ENCODE data around the gene NARS2.

NARS2 gene

GRCh38 chr11:78547931-78548705 is 26.5 kb downstream of the NARS2 start:
- H3K4me1 ChIP-seq (ENCODE audit: control insufficient read depth, insufficient read depth, low read length), result peaks cover 6% of the 10 kb centered on the region; the same call in 1 of the 2 replicates
- no peak overlapping the region for H3K27ac ChIP-seq (ENCODE audit: low read length)
- no peak overlapping the region for H3K4me3 ChIP-seq (ENCODE audit: low read length)
- H3K9me3 ChIP-seq (ENCODE audit: control insufficient read depth, insufficient read depth, low read length), result no peaks in the 10 kb centered on the region
- H3K36me3 ChIP-seq (ENCODE audit: control insufficient read depth, insufficient read depth, low read length), result no peaks in the 10 kb centered on the region
- no peaks in the 10 kb centered on the region for H3K27me3 ChIP-seq (ENCODE audit: control insufficient read depth, insufficient read depth, low read length)
- WGBS (ENCODE audit: insufficient coverage, insufficient read length), result no CpG with 5 or more reads among the region's 8 CpGs
- no peak for DNase-seq (ENCODE audit: low read depth, low spot score)

- H3K27me3 ChIP-seq (ENCODE audit: control insufficient read depth, insufficient read depth, low read length), result no peaks in the 10 kb centered on the region
- WGBS (ENCODE audit: insufficient coverage, insufficient read length), result no CpG with 5 or more reads among the region's 2 CpGs
- H3K27ac ChIP-seq (ENCODE audit: low read length), result no peak overlapping the region
- DNase-seq (ENCODE audit: low read depth, low spot score), result no peak
- no peaks in the 10 kb centered on the region for H3K36me3 ChIP-seq (ENCODE audit: control insufficient read depth, insufficient read depth, low read length)
- no peaks in the 10 kb centered on the region for H3K4me1 ChIP-seq (ENCODE audit: control insufficient read depth, insufficient read depth, low read length)
- H3K4me3 ChIP-seq (ENCODE audit: low read length), result no peak overlapping the region
- H3K9me3 ChIP-seq (ENCODE audit: control insufficient read depth, insufficient read depth, low read length), result no peaks in the 10 kb centered on the region
These were observed 32.7 kb downstream of the NARS2 start for GRCh38 chr11:78542007-78542406.

GRCh38 chr11:78541537-78541936 is 33.1 kb downstream of the NARS2 start:
- no peaks in the 10 kb centered on the region for H3K4me1 ChIP-seq (ENCODE audit: control insufficient read depth, insufficient read depth, low read length)
- H3K4me3 ChIP-seq (ENCODE audit: low read length), result no peak overlapping the region
- no peaks in the 10 kb centered on the region for H3K9me3 ChIP-seq (ENCODE audit: control insufficient read depth, insufficient read depth, low read length)
- WGBS (ENCODE audit: insufficient coverage, insufficient read length), result no CpG with 5 or more reads among the region's 3 CpGs
- H3K36me3 ChIP-seq (ENCODE audit: control insufficient read depth, insufficient read depth, low read length), result no peaks in the 10 kb centered on the region
- no peak overlapping the region for H3K27ac ChIP-seq (ENCODE audit: low read length)
- no peaks in the 10 kb centered on the region for H3K27me3 ChIP-seq (ENCODE audit: control insufficient read depth, insufficient read depth, low read length)
- DNase-seq (ENCODE audit: low read depth, low spot score), result no peak

DNA sequence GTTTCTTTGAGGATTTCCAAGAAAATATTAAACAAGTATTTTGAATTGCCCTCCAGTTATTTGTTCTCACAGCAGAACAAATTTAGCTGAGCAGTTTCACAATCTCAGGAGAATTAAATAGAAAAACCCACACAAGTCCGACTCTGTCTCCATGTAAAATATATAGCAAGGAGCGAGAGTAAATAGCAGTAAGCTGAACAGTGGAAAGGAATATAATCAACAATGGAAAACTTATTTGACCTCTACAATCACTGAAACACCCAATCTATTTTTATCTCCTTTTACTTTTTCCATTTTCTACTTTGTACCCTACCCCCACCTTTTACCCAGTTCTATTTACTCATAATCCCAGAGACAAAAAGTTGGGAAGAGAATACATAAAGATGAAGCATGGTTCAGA is 34.4 kb downstream of the NARS2 start:
- no peaks in the 10 kb centered on the region for H3K36me3 ChIP-seq (ENCODE audit: control insufficient read depth, insufficient read depth, low read length)
- WGBS (ENCODE audit: insufficient coverage, insufficient read length), result no CpG with 5 or more reads among the region's 2 CpGs
- H3K4me3 ChIP-seq (ENCODE audit: low read length), result no peak overlapping the region
- no peaks in the 10 kb centered on the region for H3K9me3 ChIP-seq (ENCODE audit: control insufficient read depth, insufficient read depth, low read length)
- no peaks in the 10 kb centered on the region for H3K4me1 ChIP-seq (ENCODE audit: control insufficient read depth, insufficient read depth, low read length)
- H3K27me3 ChIP-seq (ENCODE audit: control insufficient read depth, insufficient read depth, low read length), result no peaks in the 10 kb centered on the region
- DNase-seq (ENCODE audit: low read depth, low spot score), result no peak
- H3K27ac ChIP-seq (ENCODE audit: low read length), result no peak overlapping the region

DNA sequence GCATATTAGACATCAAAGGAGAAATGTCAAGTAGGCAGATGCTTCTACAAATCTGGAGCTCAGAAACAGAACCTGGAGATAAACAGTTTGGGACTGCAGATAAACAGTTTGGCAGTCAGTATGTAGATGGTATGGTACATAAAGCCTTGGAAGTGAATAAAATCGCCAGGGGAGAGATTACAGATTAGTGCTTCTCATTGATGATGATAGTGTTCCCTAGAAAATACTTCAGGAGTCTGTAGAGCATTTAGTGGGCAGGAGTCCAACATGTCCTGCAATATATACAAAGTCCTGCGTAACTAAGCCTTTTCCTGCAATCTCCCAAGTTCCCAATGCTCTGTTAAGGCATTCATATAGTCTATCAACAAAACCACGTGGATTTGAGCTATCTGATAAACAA is 35.2 kb downstream of the NARS2 start:
- H3K4me3 ChIP-seq (ENCODE audit: low read length), result no peak overlapping the region
- no peak for DNase-seq (ENCODE audit: low read depth, low spot score)
- H3K27ac ChIP-seq (ENCODE audit: low read length), result no peak overlapping the region
- H3K4me1 ChIP-seq (ENCODE audit: control insufficient read depth, insufficient read depth, low read length), result no peaks in the 10 kb centered on the region
- H3K27me3 ChIP-seq (ENCODE audit: control insufficient read depth, insufficient read depth, low read length), result no peaks in the 10 kb centered on the region
- H3K9me3 ChIP-seq (ENCODE audit: control insufficient read depth, insufficient read depth, low read length), result no peaks in the 10 kb centered on the region
- WGBS (ENCODE audit: insufficient coverage, insufficient read length), result no CpG with 5 or more reads among the region's 3 CpGs
- no peaks in the 10 kb centered on the region for H3K36me3 ChIP-seq (ENCODE audit: control insufficient read depth, insufficient read depth, low read length)

DNA sequence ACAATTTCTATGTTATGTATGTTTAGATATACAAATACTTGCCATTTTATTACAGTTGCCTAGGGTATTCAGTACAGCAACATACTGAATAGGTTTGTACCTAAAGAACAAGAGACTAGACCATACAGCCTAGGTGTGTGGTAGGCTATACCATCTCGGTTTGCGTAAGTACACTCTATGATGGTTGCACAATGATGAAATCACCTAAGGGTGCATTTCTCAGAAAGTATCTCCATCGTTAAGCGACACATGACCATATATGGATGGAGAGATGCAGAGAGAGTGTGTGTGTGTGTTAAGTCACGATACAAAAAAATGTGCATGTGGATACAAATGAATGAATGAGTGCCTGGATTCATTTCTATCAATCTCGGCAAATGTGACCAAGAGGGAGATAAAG is 37.7 kb downstream of the NARS2 start:
- Histone ChIP-seq H3K9me3 (ENCODE audit: control insufficient read depth, insufficient read depth, low read length) (no peaks in the 10 kb centered on the region), H3K4me1 (ENCODE audit: control insufficient read depth, insufficient read depth, low read length) (no peaks in the 10 kb centered on the region), H3K4me3 (ENCODE audit: low read length) (no peak overlapping the region), H3K27me3 (ENCODE audit: control insufficient read depth, insufficient read depth, low read length) (no peaks in the 10 kb centered on the region), H3K36me3 (ENCODE audit: control insufficient read depth, insufficient read depth, low read length) (no peaks in the 10 kb centered on the region), H3K27ac (ENCODE audit: low read length) (no peak overlapping the region)
- DNase-seq (ENCODE audit: low read depth, low spot score), result no peak
- no CpG with 5 or more reads among the region's 6 CpGs for WGBS (ENCODE audit: insufficient coverage, insufficient read length)

DNA sequence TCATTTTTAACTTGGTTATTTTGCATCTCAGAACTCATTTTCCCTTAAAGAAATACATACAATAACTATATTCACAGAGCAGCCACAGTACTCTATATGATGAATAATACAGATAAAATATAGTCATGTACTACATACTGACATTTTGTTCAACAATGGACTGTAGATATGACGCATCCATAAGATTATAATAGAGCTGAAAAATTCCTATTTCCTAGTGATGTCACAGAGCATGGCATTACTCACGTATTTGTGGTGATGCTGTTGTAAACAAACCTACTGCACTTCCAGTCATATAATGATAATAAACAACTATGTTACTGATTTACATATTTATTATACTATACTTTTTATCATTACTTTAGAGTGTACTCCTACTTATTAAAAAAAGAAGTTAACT is 38.7 kb downstream of the NARS2 start:
- Histone ChIP-seq H3K27me3 (ENCODE audit: control insufficient read depth, insufficient read depth, low read length) (no peaks in the 10 kb centered on the region), H3K36me3 (ENCODE audit: control insufficient read depth, insufficient read depth, low read length) (no peaks in the 10 kb centered on the region), H3K9me3 (ENCODE audit: control insufficient read depth, insufficient read depth, low read length) (no peaks in the 10 kb centered on the region), H3K4me1 (ENCODE audit: control insufficient read depth, insufficient read depth, low read length) (no peaks in the 10 kb centered on the region), H3K27ac (ENCODE audit: low read length) (no peak overlapping the region), H3K4me3 (ENCODE audit: low read length) (no peak overlapping the region)
- WGBS (ENCODE audit: insufficient coverage, insufficient read length), result no CpG with 5 or more reads among the region's 2 CpGs
- DNase-seq (ENCODE audit: low read depth, low spot score), result no peak

DNA sequence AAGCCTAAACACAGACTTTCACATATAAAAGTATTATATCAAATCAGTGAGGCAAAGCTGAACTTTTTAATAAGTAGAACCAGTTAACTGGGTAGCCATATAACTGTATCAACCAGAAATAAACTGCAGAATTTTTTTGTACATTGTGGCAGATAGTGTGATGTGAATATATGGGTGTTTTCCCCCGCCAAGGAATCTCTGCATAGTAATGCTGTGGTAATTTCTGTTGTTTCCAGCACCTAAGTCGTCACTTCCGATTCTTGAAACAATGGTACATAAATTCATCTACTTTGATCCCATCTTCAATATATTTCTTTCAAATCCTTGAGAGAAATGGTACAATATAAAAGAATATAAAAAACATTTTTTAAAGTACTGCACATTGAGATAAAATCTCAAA is 39.6 kb downstream of the NARS2 start:
- Histone ChIP-seq H3K4me3 (ENCODE audit: low read length) (no peak overlapping the region), H3K36me3 (ENCODE audit: control insufficient read depth, insufficient read depth, low read length) (no peaks in the 10 kb centered on the region), H3K4me1 (ENCODE audit: control insufficient read depth, insufficient read depth, low read length) (no peaks in the 10 kb centered on the region), H3K27ac (ENCODE audit: low read length) (no peak overlapping the region), H3K27me3 (ENCODE audit: control insufficient read depth, insufficient read depth, low read length) (no peaks in the 10 kb centered on the region), H3K9me3 (ENCODE audit: control insufficient read depth, insufficient read depth, low read length) (no peaks in the 10 kb centered on the region)
- no peak for DNase-seq (ENCODE audit: low read depth, low spot score)
- WGBS (ENCODE audit: insufficient coverage, insufficient read length), result no CpG with 5 or more reads among the region's 3 CpGs

GRCh38 chr11:78533399-78533798 is 41.3 kb downstream of the NARS2 start:
- no peaks in the 10 kb centered on the region for H3K27me3 ChIP-seq (ENCODE audit: control insufficient read depth, insufficient read depth, low read length)
- H3K4me1 ChIP-seq (ENCODE audit: control insufficient read depth, insufficient read depth, low read length), result no peaks in the 10 kb centered on the region
- H3K4me3 ChIP-seq (ENCODE audit: low read length), result no peak overlapping the region
- no peaks in the 10 kb centered on the region for H3K36me3 ChIP-seq (ENCODE audit: control insufficient read depth, insufficient read depth, low read length)
- H3K27ac ChIP-seq (ENCODE audit: low read length), result no peak overlapping the region
- H3K9me3 ChIP-seq (ENCODE audit: control insufficient read depth, insufficient read depth, low read length), result no peaks in the 10 kb centered on the region
- no peak for DNase-seq (ENCODE audit: low read depth, low spot score)

DNA sequence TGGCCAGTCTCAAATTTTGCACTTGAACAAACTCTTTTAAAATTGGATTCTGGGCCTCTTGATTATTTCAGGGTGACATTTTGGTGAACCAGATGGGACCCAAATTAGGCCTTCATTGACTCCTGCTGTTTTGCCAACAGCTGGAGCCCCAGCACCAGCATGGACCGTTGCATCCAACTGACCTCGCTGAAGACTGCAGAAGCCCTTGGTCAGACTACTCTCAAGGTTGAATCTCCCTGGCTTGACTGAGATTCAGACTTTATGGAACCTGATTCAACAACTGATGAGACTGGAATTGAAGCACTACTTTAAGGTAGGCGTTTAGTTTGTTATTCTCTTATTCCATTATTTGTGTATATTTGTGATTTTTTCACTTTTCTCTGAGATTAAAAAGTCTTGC is 41.7 kb downstream of the NARS2 start:
- Histone ChIP-seq H3K4me3 (ENCODE audit: low read length) (no peak overlapping the region), H3K9me3 (ENCODE audit: control insufficient read depth, insufficient read depth, low read length) (no peaks in the 10 kb centered on the region), H3K27ac (ENCODE audit: low read length) (no peak overlapping the region), H3K36me3 (ENCODE audit: control insufficient read depth, insufficient read depth, low read length) (no peaks in the 10 kb centered on the region), H3K27me3 (ENCODE audit: control insufficient read depth, insufficient read depth, low read length) (no peaks in the 10 kb centered on the region), H3K4me1 (ENCODE audit: control insufficient read depth, insufficient read depth, low read length) (no peaks in the 10 kb centered on the region)
- no CpG with 5 or more reads among the region's 3 CpGs for WGBS (ENCODE audit: insufficient coverage, insufficient read length)
- DNase-seq (ENCODE audit: low read depth, low spot score), result no peak

DNA sequence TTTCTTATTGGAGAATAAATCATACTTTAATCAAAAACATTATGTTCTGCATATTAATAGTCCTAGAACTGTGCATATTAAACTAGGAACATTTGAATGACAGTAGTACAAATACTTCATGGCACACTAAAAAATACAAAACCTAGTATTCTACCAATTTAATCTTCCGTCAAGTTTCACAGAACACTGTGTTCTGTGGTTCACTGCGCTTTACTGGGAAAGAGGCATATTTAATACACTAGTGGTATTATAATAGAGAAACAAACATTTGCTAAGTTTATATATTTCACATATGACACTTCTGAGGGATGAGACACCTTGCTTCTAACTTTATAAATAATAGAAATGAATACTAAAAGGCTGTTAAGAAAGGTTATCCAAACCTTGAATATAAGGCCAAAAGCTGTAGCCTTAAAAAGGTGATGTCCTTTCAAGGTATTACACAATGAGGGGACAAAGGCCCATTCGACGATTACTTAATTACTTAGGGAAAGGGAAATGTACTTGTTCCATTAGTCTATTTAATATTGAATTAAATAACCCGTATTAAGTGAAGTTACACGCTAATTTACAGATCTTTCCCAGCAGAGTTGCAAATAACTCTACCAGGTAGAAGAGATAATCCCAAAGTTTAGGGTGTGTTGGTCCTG is 48.0 kb downstream of the NARS2 start:
- H3K36me3 ChIP-seq (ENCODE audit: control insufficient read depth, insufficient read depth, low read length), result no peaks in the 10 kb centered on the region
- no peaks in the 10 kb centered on the region for H3K27me3 ChIP-seq (ENCODE audit: control insufficient read depth, insufficient read depth, low read length)
- no peak overlapping the region for H3K4me3 ChIP-seq (ENCODE audit: low read length)
- WGBS (ENCODE audit: insufficient coverage, insufficient read length), result no CpG with 5 or more reads among the region's 6 CpGs
- no peak overlapping the region for H3K27ac ChIP-seq (ENCODE audit: low read length)
- no peaks in the 10 kb centered on the region for H3K4me1 ChIP-seq (ENCODE audit: control insufficient read depth, insufficient read depth, low read length)
- DNase-seq (ENCODE audit: low read depth, low spot score), result no peak
- no peaks in the 10 kb centered on the region for H3K9me3 ChIP-seq (ENCODE audit: control insufficient read depth, insufficient read depth, low read length)
